GM12873 (cell line): ENCODE results near the gene NDUFV2.

Experiments
- CTCF ChIP-seq: IDR thresholded peaks from 2 replicates; pipeline ENCODE4 v1.5.1; 2012; ENCODE audit warnings: low read depth, mild to moderate bottlenecking, moderate library complexity, low read length, control low read depth; ENCODE audit not compliant: insufficient read depth; ENCODE audit errors: missing control alignments

NDUFV2 gene

GRCh38 chr18:9135912-9136314 is 33.4 kb downstream of the NDUFV2 start:
- TF ChIP-seq CTCF: no peak

- no peak for TF ChIP-seq CTCF
Measured at GRCh38 chr18:9136315-9137155, 34.0 kb downstream of the NDUFV2 start, which contains the start of gene ANKRD12. ANKRD12 (plus strand) TSS chr18:9136781; CDS start chr18:9182433, 45,652 bp downstream.

- no peak for TF ChIP-seq CTCF
Measured at GRCh38 chr18:9137168-9138066, 34.9 kb downstream of the NDUFV2 start.

- TF ChIP-seq CTCF: no peak
Measured at GRCh38 chr18:9139400-9140039, 37.0 kb downstream of the NDUFV2 start.

GRCh38 chr18:9140381-9140780 is 37.9 kb downstream of the NDUFV2 start:
- no peak for TF ChIP-seq CTCF

GRCh38 chr18:9140984-9141383 is 38.5 kb downstream of the NDUFV2 start:
- no peak for TF ChIP-seq CTCF

GRCh38 chr18:9146224-9146623 is 43.7 kb downstream of the NDUFV2 start:
- no peak for TF ChIP-seq CTCF
